NCI-H510A (cell line): ENCODE data around the gene NR4A1.
"Not testable (repeated sequence)": the region's sequence is repeated elsewhere in the genome, so short reads cannot be mapped to it uniquely, and the experiment has no call there.

ENCODE experiments used
- DNase-seq: peaks from one replicate; lab custom pipeline; 2025; lab: John Stamatoyannopoulos, UW

The NR4A1 gene

GRCh38 chr12:52097045-52097666, 45.9 kb downstream of the NR4A1 start:
- no peak for DNase-seq

- not testable (repeated sequence) for DNase-seq
Measured at GRCh38 chr12:52104431-52105089, 53.3 kb downstream of the NR4A1 start.
